ENCODE data around the gene VIM. TPM values are rescaled to one million over a fixed set of nuclear protein-coding genes. Genes with fewer than 3 reads are reported as not detected.

VIM gene
- total and polyA plus RNA-seq, 2 donors: 696 to 781 TPM

GRCh38 chr10:17276756-17277424 is 48.8 kb downstream of the VIM start:
- peaks cover 0 to 5% of the 10 kb centered on the region in 2 donors for H3K9me3 ChIP-seq (ENCODE audit: control insufficient read depth in 2 of 2, insufficient read depth in 1 of 2, low read length in 1 of 2)
- H3K27ac ChIP-seq (ENCODE audit: low read depth in 1 of 2, low read length in 1 of 2): no peak overlapping the region
- WGBS: 98% methylated on average over 9 of the region's 9 CpGs
- no peaks in the 10 kb centered on the region for H3K27me3 ChIP-seq (ENCODE audit: control insufficient read depth in 2 of 2, insufficient read depth in 1 of 2, low read length in 1 of 2)
- H3K4me3 ChIP-seq (ENCODE audit: low read length in 2 of 2): no peak overlapping the region
- DNase-seq (ENCODE audit: low read depth in 6 of 9, low spot score in 9 of 9): no peak
- H3K36me3 ChIP-seq (ENCODE audit: control insufficient read depth in 2 of 2, insufficient read depth in 2 of 2, low read length in 1 of 2): no peaks in the 10 kb centered on the region
- H3K4me1 ChIP-seq (ENCODE audit: control insufficient read depth in 2 of 2, insufficient read depth in 2 of 2, low read length in 2 of 2): no peaks in the 10 kb centered on the region

GRCh38 chr10:17278607-17279240 is 50.7 kb downstream of the VIM start:
- H3K27ac ChIP-seq (ENCODE audit: low read depth in 1 of 2, low read length in 1 of 2): no peak overlapping the region
- 91% methylated on average over 4 of the region's 4 CpGs for WGBS
- no peak for DNase-seq (ENCODE audit: low read depth in 6 of 9, low spot score in 9 of 9)

GRCh38 chr10:17282311-17282710 is 54.3 kb downstream of the VIM start:
- Histone ChIP-seq H3K4me3 (ENCODE audit: low read length in 2 of 2) (no peak overlapping the region), H3K27me3 (ENCODE audit: control insufficient read depth in 2 of 2, insufficient read depth in 1 of 2, low read length in 1 of 2) (no peaks in the 10 kb centered on the region), H3K36me3 (ENCODE audit: control insufficient read depth in 2 of 2, insufficient read depth in 2 of 2, low read length in 1 of 2) (no peaks in the 10 kb centered on the region), H3K4me1 (ENCODE audit: control insufficient read depth in 2 of 2, insufficient read depth in 2 of 2, low read length in 2 of 2) (no peaks in the 10 kb centered on the region), H3K27ac (ENCODE audit: low read depth in 1 of 2, low read length in 1 of 2) (no peak overlapping the region), H3K9me3 (ENCODE audit: control insufficient read depth in 2 of 2, insufficient read depth in 1 of 2, low read length in 1 of 2) (peaks cover 0 to 9% of the 10 kb centered on the region in 2 donors)
- 98% methylated on average over 3 of the region's 3 CpGs for WGBS
- DNase-seq (ENCODE audit: low read depth in 6 of 9, low spot score in 9 of 9): no peak

More at GRCh38 chr10:17278607-17279240, 50.7 kb downstream of the VIM start:
- Histone ChIP-seq H3K27me3 (ENCODE audit: control insufficient read depth in 2 of 2, insufficient read depth in 1 of 2, low read length in 1 of 2) (no peaks in the 10 kb centered on the region), H3K4me1 (ENCODE audit: control insufficient read depth in 2 of 2, insufficient read depth in 2 of 2, low read length in 2 of 2) (no peaks in the 10 kb centered on the region), H3K36me3 (ENCODE audit: control insufficient read depth in 2 of 2, insufficient read depth in 2 of 2, low read length in 1 of 2) (no peaks in the 10 kb centered on the region), H3K9me3 (ENCODE audit: control insufficient read depth in 2 of 2, insufficient read depth in 1 of 2, low read length in 1 of 2) (peaks cover 0 to 14% of the 10 kb centered on the region in 2 donors), H3K4me3 (ENCODE audit: low read length in 2 of 2) (no peak overlapping the region)

GRCh38 chr10:17286562-17287550 is 58.8 kb downstream of the VIM start:
- Histone ChIP-seq H3K4me3 (ENCODE audit: low read length in 2 of 2) (no peak overlapping the region), H3K4me1 (ENCODE audit: control insufficient read depth in 2 of 2, insufficient read depth in 2 of 2, low read length in 2 of 2) (no peaks in the 10 kb centered on the region), H3K27me3 (ENCODE audit: control insufficient read depth in 2 of 2, insufficient read depth in 1 of 2, low read length in 1 of 2) (no peaks in the 10 kb centered on the region), H3K36me3 (ENCODE audit: control insufficient read depth in 2 of 2, insufficient read depth in 2 of 2, low read length in 1 of 2) (no peaks in the 10 kb centered on the region), H3K9me3 (ENCODE audit: control insufficient read depth in 2 of 2, insufficient read depth in 1 of 2, low read length in 1 of 2) (peaks cover 0 to 9% of the 10 kb centered on the region in 2 donors), H3K27ac (ENCODE audit: low read depth in 1 of 2, low read length in 1 of 2) (no peak overlapping the region)
- no peak for DNase-seq (ENCODE audit: low read depth in 6 of 9, low spot score in 9 of 9)
- 96% methylated on average over 10 of the region's 10 CpGs for WGBS

Other genes with a start within 250 kb of the VIM start
- gene CUBN, start 98.4 kb upstream of the VIM start, total RNA-seq: 1.7 TPM
- 1.8 TPM for gene CUBN, start 98.4 kb upstream of the VIM start, polyA plus RNA-seq
- gene TRDMT1, start 26.6 kb upstream of the VIM start, total RNA-seq: 11.4 TPM
- 5.0 TPM for gene TRDMT1, start 26.6 kb upstream of the VIM start, polyA plus RNA-seq
- gene ST8SIA6, start 226.4 kb downstream of the VIM start, total RNA-seq: 0.42 TPM
- 0.18 TPM for gene ST8SIA6, start 226.4 kb downstream of the VIM start, polyA plus RNA-seq

Measured in thymus (tissue), 11 donors.